ENCODE measurements around the gene ATP10A. TPM values are rescaled to one million over a fixed set of nuclear protein-coding genes. Genes with fewer than 3 reads are reported as not detected.
A peak's percentile ranks its signal among the peaks of the same experiment; 100 is the strongest.

Gene ATP10A
- total and polyA plus RNA-seq, 2 experiments from 2014 or later: not detected

GRCh38 chr15:25711164-25711563 is 152.0 kb downstream of the ATP10A start:
- no peak for TF ChIP-seq CTCF (IDR thresholded peaks at IDR 0.05; ENCODE audit: low read depth, low read length)
- H3K27me3 ChIP-seq: peaks cover 17% of the 10 kb centered on the region
- H3K9me3 ChIP-seq (ENCODE audit: low read depth): no peaks in the 10 kb centered on the region
- DNase-seq (ENCODE audit: low read depth in 1 of 2, low spot score in 1 of 2): no peak
- H3K4me1 ChIP-seq (ENCODE audit: low read depth): no peaks in the 10 kb centered on the region
- H3K27ac ChIP-seq: no peak overlapping the region
- no peaks in the 10 kb centered on the region for H3K36me3 ChIP-seq
- no peak overlapping the region for H3K4me3 ChIP-seq

- no peak overlapping the region for H3K4me3 ChIP-seq
- H3K27ac ChIP-seq: no peak overlapping the region
- H3K27me3 ChIP-seq: peaks cover 18% of the 10 kb centered on the region
- DNase-seq (ENCODE audit: low read depth in 1 of 2, low spot score in 1 of 2): peak; percentile 24 to 71
- no peaks in the 10 kb centered on the region for H3K4me1 ChIP-seq (ENCODE audit: low read depth)
- no peaks in the 10 kb centered on the region for H3K36me3 ChIP-seq
- TF ChIP-seq CTCF (IDR thresholded peaks at IDR 0.05; ENCODE audit: low read depth, low read length): peak; percentile 72
- no peaks in the 10 kb centered on the region for H3K9me3 ChIP-seq (ENCODE audit: low read depth)
Observed at GRCh38 chr15:25710184-25710583, 152.9 kb downstream of the ATP10A start.

- TF ChIP-seq CTCF (IDR thresholded peaks at IDR 0.05; ENCODE audit: low read depth, low read length): no peak
- Histone ChIP-seq H3K9me3 (ENCODE audit: low read depth) (no peaks in the 10 kb centered on the region), H3K4me3 (no peak overlapping the region), H3K36me3 (no peaks in the 10 kb centered on the region), H3K27ac (no peak overlapping the region), H3K27me3 (peaks cover 18% of the 10 kb centered on the region), H3K4me1 (ENCODE audit: low read depth) (no peaks in the 10 kb centered on the region)
- DNase-seq (ENCODE audit: low read depth in 1 of 2, low spot score in 1 of 2): no peak
Observed at GRCh38 chr15:25709437-25710159, 153.5 kb downstream of the ATP10A start.

- no peaks in the 10 kb centered on the region for H3K4me1 ChIP-seq (ENCODE audit: low read depth)
- no peaks in the 10 kb centered on the region for H3K36me3 ChIP-seq
- H3K27ac ChIP-seq: no peak overlapping the region
- TF ChIP-seq CTCF (IDR thresholded peaks at IDR 0.05; ENCODE audit: low read depth, low read length): no peak
- DNase-seq (ENCODE audit: low read depth in 1 of 2, low spot score in 1 of 2): no peak
- peaks cover 18% of the 10 kb centered on the region for H3K27me3 ChIP-seq
- H3K4me3 ChIP-seq: no peak overlapping the region
- H3K9me3 ChIP-seq (ENCODE audit: low read depth): no peaks in the 10 kb centered on the region
Observed at GRCh38 chr15:25708391-25708790, 154.7 kb downstream of the ATP10A start.

- Histone ChIP-seq H3K36me3 (no peaks in the 10 kb centered on the region), H3K4me1 (ENCODE audit: low read depth) (no peaks in the 10 kb centered on the region), H3K9me3 (ENCODE audit: low read depth) (no peaks in the 10 kb centered on the region), H3K27ac (no peak overlapping the region), H3K4me3 (no peak overlapping the region), H3K27me3 (peaks cover 18% of the 10 kb centered on the region)
- no peak for TF ChIP-seq CTCF (IDR thresholded peaks at IDR 0.05; ENCODE audit: low read depth, low read length)
- DNase-seq (ENCODE audit: low read depth in 1 of 2, low spot score in 1 of 2): no peak
Observed at GRCh38 chr15:25707656-25708365, 155.3 kb downstream of the ATP10A start.
